GM18499 (cell line): ENCODE results near the gene CEACAM8.
"Not testable (repeated sequence)": the region's sequence is repeated elsewhere in the genome, so short reads cannot be mapped to it uniquely, and the experiment has no call there.

Experiments
- ATAC-seq: cut with Tn5 transposase; IDR thresholded peaks from one replicate; pipeline ENCODE4 v1.9.1; 2021; ENCODE audit warnings: moderate number of reproducible peaks; ENCODE audit not compliant: insufficient read depth, unreplicated experiment

Gene CEACAM8

DNA sequence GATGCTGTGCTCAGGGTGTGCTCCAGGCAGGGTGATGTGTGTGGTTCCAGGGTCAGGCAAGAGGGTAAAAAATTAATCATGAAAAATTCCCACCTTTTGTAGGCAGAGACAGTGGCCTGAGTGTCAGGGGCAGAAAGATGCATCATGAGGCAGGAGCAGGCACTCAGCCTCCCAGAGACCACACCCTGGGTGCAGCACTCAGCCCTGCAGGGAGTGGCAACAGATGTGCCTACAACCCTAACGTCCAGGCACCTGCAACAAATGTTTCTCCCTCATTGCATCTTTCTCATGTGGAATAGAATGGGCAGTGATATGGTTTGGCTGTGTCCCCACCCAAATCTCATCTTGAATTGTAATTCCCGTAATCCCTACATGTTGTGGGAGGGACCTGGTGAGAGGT lies 46.8 kb downstream of the CEACAM8 start:
- no peak for ATAC-seq

DNA sequence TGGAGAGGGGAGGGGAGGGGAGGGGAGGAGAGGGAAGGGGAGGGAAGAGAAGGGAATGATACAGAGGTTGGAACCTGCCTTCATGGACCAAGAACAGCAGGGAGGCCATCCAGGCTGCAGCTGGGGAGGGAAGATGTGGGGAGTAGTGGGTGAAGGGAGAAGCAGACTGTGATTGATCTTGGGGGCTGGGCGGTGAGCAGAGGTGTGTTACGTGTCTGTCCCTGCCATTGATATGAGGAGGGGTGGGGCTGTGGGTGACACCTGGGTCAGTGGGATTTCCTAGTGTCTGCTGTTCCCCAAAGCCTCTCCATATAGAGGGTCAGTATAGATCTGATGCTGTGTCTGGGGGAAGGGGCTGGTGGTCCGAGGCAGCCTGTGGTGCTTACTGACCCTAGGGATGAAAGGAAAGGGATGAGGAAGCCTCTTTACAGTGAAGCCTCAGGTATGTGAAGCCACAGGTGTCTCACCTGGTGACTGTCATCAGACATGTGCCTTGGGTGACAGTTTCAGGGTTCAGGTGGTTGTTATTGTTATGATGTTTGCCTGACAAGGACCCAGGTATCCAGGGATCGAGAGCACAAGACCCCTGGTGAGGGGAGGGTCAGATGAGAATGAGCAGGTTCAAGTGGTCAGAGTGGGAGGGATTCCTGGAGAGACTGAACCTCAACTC lies 47.8 kb downstream of the CEACAM8 start:
- no peak for ATAC-seq

DNA sequence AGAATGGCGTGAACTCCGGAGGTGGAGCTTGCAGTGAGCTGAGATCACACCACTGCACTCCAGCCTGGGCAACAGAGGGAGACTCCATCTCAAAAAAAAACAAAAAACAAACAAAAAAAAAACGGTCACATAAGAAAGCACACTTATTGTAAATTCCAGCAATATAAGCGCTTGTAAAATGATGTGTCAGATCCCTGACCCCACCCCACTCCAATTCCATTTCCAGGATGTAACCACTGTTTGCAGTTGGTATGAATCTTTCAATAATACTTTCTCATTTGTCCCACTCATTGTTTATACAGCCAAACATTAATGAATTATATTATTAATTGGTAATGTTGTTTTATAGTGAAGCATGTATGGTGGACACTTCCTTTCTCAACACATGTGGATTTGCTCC lies 50.6 kb downstream of the CEACAM8 start:
- ATAC-seq = no peak

DNA sequence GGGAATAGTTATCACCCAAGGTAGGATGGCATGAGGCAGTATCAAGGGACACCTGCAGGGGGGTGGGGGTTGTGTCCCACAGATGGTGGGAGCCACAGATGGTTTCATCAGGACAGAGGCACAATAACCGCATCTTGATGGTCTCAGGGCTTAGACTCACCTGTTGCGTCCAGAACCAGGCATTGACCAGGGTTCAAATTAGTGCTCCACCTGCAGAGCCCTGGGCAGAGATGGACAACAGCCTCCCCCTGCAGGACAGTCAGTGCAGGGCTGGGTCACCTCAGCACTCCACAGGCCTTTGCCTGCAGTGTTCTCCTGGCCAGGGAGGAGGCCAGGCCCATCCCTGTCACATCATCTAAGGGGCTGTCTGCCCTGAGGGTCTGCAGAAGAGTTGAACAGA lies 51.9 kb downstream of the CEACAM8 start:
- no peak for ATAC-seq

DNA sequence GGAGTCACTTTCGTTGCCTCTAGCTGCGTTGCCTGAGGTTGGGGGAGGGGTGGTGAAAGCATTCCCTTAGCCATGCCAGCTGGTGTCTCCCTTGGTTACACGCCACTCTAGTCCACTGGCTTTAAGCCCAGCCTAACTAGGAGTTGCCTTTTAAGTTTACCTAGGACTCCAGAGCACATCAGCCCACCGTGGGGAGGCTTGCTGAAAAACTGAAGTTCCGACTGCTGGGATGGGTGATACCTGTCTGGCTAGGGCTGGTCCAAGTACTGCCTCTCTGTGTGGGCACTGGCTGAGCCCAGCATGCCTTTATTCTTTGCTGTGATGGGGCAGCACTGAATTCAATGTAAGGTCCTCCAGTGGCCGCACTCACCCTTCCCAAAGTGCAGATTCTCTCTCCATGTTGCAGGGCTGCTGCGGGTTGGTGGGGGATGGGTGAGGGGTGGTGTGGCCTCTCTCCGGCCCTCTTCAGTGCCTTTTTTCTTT lies 54.6 kb downstream of the CEACAM8 start:
- no peak for ATAC-seq

DNA sequence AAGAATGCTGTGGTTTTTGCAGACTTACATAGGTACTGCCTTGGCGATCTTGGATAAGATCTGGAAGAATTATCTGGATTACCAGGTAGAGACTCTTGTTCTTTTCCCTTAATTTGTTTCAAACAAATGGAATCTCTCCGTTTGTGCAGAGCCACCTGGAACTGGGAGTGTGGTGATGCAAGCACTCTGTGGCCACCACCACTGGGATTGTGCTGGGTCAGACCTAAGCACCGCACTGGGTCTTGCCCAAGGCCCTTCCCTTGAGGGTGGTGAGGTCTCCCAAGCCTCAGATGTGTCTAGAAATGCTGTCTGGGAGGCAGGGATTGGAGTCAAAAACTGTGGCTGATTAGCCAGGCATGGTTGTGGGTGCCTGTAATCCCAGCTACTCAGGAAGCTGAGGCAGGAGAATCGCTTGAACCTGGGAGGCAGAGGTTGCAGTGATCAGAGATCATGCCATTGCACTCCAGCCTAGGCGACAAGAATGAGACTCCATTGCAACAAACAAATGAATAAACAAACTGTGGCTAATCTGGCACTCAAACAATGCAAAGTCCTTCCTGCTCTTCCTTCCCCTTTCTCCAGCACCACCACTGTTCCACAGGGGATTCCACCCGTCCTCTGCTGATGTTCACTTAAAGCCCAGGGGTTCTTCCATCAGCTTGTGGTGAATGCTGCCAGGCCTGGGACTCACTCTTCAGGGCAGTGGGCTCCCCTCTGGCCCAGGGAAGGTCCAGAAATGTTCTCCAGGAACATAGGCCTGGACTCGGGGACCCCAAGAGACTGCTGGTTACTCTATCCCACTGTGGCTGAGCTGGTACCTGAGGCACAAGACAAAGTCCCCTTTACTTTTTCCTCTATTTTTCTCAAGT lies 55.6 kb downstream of the CEACAM8 start:
- ATAC-seq = no peak

DNA sequence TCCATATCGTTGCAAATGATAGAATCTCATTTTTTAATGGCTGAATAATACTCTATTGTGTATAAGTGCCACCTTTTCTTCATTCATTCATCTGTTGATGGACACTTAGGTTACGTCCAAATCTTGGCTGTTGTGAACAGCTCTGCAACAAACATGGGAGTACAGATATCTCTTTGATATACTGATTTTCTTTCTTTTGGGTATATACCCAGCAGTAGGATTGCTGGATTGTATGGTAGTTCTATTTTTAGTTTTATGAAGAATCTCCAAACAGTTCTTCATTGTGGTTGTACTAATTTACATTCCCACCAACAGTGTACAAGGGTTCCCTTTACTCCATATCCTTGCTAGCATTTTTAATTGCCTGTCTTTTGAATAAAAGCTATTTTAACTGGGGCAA lies 59.4 kb downstream of the CEACAM8 start:
- not testable (repeated sequence) for ATAC-seq

DNA sequence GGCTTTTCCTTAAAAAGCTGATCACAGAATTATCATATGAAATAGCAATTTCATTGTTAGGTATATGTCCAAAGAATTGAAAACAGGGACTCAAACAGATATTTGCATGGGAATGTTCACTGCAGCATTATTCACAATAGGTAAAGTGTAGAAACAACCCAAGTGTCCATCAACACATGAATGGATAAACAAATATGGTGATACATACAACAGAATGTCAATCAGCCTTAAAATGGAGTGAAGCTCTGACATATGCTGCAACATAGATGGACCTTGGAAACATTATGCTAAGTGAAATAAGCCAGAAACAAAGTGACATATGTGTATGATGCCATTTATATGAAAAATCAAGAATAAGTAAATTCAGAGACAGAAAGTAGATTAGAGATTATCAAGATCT lies 60.3 kb downstream of the CEACAM8 start:
- ATAC-seq = no peak

DNA sequence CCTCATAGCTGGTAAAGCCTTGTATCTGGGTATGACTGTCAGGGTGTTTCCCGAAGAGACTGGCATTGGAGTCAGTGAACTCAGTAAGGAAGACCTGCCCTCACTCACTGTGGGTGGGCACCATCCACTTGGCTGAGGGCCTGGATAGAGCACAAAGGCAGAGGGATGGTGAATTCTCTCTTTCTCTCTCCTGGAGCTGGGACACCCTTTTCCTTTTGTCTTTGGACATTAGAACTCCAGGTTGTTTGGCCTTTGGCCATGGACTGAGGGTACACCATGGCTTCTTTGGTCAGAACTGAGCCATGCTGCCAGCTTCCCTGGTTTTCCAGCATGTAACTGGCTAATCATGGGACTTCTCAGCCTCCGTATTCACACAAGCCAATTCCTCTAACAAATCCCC lies 61.8 kb downstream of the CEACAM8 start:
- ATAC-seq = no peak

DNA sequence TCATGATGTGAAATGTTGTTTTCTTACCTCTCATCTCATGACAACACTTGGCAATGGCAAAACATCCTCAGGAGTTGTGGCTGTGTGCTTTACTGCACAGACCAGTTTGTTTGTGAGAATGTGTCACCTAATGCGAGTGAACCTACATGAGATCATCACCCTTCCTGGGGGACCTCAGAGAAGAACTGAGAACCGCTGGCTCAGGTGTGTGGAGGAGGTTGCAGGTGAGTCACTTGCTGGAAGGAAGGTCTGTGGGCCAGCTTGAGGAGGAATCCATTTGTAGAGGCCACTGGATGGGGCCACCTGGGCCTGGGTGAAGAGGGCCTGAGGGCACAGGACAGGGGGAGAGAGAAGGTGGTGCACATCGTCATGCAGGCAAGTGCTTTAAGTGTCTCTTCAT lies 63.4 kb downstream of the CEACAM8 start:
- ATAC-seq = no peak
